T1000 (cell line): ENCODE measurements around the gene EIF2AK2.
"Not testable (repeated sequence)": the region's sequence is repeated elsewhere in the genome, so short reads cannot be mapped to it uniquely, and the experiment has no call there.

Source experiments
- DNase-seq: peaks from one replicate; lab custom pipeline; 2025; ENCODE audit warnings: mixed read lengths; lab: John Stamatoyannopoulos, UW

The EIF2AK2 gene

DNA sequence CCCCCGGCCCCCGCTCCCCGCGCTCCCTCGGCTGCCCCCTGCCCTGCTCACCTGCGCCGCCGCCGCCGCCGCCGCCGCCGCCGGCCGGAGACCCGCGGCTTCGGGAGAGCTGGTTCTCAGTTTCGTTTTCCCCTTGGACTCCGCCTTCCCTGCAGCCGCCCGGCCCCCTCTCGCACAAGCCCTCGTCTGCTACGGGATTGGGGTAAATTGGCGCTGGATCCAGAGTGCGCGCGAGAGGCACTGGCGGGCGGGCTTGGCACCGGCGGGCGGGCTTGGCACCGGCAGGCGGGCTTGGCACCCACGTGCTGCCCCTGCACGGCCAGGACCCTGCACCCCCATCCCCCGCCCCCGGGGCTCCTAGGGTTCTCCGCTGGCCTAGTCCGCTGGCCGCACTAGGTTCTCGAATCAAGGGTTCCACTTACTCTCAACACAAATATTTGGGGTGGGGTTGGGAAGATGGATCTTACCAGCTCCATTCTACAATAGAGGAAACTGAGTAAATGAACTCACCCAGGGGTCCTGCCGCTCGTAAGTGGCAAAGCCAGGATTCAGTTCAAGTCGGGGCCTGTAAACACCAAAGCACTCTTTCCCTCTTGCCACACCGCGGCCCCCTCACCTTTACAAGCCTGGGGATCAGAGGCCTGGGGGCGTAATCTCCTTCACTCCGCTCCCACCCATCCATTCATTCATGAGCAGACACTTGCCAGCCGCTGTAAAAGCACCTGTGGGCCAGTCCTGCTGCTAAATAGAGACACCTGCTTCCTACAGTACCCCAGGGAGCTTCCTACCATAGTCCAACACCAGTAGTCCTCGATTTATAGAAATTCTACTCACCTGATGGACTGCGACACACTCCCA, at the start of gene EIF2AK2:
TSS of gene EIF2AK2 (minus strand) at position 124 of the 858 bp plus-strand sequence. CDS start 9,174 bp downstream, outside the sequence.
- peak; percentile 77 for DNase-seq

DNA sequence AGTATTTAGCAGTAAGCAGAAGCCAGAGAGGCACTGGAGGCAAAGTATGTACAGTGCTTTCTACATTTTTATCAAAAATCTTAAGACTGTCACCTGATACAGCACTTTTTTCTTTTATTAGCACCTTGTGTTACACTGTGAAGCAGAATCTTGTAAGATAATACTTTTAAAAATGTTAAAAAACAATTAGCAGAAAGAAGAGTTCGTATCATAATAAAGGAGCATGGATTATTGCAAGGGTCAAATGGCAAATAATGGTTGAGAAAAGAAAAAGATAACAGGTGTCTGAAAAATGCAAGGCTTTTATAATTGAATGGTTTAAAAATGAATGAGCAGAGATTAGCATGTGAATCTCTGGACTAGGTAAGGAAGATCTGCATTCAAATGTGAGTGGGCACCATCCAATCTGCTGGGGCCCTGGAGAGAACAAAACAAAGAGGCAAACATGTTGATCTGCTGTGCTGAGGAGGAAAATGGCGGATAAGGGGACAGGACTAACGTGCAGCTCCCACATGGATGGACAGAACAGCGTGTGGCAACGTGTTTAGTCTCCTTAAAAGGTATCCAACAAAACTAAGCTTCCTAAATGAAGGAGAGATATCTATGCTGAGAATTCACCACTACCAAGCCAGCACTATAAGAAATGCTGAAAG, 49.0 kb upstream of the EIF2AK2 start:
- DNase-seq, result no peak

GRCh38 chr2:37205071-37205661, 48.4 kb upstream of the EIF2AK2 start:
- DNase-seq, result not testable (repeated sequence)

- no peak for DNase-seq
Measured at GRCh38 chr2:37203708-37204107, 46.9 kb upstream of the EIF2AK2 start.

GRCh38 chr2:37201766-37202165, 45.0 kb upstream of the EIF2AK2 start:
- DNase-seq, result no peak

DNA sequence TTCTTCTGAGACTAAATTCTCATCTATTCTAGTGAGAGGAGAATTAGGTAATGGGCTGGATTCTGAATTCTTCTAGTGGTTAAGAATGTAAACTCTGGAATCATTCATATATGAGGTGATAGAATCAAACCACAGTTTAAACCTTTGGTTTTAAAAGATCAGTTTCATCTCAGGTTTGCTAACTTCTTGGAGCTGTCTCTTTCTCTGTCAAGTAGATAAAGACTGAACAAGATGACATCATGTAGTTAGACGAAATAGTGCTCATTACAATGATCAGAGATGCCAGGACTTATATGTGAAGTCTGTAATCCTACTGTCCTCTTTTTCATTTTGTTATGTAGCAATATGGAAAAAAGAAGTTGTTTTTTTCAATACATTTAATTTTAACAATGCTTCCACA, 44.4 kb upstream of the EIF2AK2 start:
- DNase-seq, result no peak

DNA sequence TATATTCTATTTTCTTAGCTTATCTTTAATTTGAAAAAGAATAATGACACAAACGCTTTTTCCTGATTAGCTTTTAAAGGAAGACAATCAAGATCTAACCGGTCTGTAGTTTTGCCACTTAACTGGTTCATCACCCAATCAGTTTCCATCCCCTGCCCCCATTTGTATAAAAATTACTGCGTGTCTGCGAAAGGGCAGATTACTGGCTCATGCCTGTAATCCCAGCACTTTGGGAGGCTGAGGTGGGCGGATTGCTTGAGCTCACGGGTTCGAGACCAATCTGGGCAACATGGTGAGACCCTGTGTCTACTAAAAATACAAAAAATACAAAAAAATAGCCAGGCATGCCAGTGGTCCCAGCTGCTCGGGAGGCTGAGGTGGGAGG, 41.9 kb upstream of the EIF2AK2 start:
- DNase-seq, result no peak

DNA sequence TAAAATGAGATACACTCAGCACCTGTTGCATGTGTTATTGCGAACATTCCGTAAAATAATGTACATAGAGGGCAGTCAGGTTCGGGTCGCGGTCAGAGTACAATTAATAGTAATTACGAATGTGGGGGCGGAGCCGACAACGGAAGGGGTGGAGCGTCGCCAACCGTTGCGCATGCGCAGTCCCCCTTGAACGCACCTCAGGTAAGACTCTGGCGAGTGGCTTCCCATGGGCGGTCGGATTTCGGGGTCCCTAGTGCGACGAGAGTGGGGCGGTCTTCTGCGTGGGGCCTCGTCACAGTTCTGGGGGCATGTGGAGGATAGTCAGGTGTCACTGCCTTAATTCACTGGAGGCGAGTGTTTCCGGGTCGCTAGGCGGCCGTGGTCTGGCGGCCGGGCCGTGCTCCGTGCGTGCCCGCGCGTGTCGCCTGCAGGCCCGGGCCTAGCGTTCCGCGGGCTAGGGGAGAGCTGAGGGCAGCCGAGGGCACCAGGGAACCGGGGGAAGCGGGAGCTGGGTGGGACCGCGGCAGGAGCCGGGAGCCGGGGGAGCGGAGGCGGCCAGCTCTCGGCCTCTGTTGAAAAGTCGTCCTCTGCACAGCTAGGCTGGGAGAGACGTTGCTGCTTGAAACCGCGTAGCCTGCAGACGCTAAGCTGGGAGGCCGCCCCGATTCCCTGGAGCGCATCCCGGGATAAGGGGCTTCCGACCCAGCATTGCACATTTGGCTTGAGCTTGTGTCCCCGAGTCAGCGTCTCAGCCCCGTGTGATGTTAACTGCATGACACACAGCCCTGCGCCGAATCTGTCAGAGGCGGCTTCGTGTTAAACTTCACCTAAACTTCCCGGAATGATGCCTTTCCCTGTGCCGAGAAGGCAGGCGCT, 39.8 kb upstream of the EIF2AK2 start, which contains the start of gene CEBPZOS:
TSS of gene CEBPZOS (plus strand) at position 177 of the 876 bp plus-strand sequence. CDS start 3,209 bp downstream, outside the sequence.
- peak; percentile 78 for DNase-seq

DNA sequence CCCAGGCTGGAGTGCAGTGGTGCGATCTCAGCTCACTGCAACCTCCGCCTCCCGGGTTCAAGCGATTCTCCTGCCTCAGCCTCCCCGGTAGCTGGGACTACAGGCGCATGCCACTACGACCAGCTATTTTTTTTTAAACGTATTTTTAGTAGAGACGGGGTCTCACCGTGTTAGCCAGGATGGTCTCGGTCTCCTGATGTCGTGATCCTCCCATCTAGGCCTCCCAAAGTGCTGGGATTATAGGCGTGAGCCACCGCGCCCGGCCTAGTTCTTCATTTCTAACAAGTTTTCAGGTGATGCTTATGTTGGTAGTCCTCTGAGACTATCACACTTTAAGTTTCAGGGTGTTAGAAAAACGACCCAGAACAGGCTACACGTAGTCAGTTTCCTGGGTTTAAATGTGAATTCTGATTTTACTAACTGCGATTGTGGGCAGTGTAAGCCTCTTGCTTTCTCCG, 39.1 kb upstream of the EIF2AK2 start:
- DNase-seq, result not testable (repeated sequence)

DNA sequence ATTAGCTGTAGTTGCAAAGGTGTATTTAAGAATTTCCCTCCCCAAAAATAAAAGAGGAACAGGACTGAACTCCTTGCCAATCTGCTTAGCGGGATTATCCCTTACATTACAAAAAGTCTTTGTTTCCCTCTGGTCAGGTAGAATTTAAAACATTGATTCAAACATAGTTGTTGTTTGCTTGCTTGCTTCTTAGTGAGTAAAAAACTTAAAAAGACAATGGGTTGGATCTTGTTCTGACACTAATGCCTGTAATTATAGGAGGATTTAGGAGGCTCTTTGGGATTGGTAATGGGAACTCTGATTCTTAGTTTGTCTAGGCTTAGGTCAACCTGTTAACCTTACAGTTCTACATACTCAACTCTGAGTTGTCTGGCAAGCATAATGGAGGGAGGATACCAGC, 35.8 kb upstream of the EIF2AK2 start:
- no peak for DNase-seq

- no peak for DNase-seq
Measured at GRCh38 chr2:37191747-37192146, 35.0 kb upstream of the EIF2AK2 start.

DNA sequence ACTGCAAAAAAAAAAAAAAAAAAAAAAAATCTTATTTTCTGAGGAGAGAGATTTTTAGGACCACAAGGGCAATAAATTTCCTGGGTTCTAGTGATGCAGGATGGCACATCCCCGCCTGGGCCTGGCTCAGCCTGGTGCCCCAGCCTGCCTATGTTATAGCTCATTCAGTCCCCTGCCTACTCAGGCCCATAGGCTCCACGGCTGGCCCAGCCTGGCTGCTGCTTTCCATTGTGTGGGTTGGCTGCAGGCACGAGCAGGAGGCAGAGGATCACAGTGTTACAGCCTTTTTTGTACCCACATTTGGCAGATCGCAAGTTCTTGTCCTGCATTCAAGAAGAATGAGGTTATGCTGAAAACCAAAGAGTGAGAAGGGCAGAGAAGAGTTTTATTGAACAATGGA, 34.5 kb upstream of the EIF2AK2 start:
- no peak for DNase-seq

- no peak for DNase-seq
Measured at GRCh38 chr2:37190290-37190689, 33.5 kb upstream of the EIF2AK2 start.

GRCh38 chr2:37189452-37190153, 32.8 kb upstream of the EIF2AK2 start:
- DNase-seq, result peak; percentile 49

GRCh38 chr2:37188570-37188969, 31.8 kb upstream of the EIF2AK2 start, which contains the start of gene SULT6B1:
SULT6B1 (minus strand) TSS chr2:37188670; CDS start chr2:37188640, 30 bp downstream.
- no peak for DNase-seq

GRCh38 chr2:37181726-37182684, 25.2 kb upstream of the EIF2AK2 start:
- DNase-seq, result no peak

DNA sequence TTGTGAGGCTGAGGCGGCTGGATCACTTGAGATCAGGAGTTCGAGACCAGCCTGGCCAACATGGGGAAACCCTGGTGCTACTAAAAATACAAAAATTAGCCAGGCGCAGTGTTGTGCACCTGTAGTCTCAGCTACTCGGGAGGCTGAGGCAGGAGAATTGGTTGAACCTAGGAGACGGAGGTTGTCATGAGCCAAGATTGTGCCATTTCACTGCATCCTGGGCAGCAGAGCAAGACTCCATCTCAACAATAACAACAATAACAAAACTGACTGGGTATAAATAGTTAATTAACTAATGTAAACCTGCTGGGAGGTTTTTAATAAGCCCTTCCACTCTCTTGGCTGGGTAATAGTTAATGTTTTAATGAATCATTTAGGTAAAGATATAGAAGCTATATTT, 23.9 kb upstream of the EIF2AK2 start:
- no peak for DNase-seq

GRCh38 chr2:37180006-37180639, 23.3 kb upstream of the EIF2AK2 start:
- DNase-seq, result no peak

DNA sequence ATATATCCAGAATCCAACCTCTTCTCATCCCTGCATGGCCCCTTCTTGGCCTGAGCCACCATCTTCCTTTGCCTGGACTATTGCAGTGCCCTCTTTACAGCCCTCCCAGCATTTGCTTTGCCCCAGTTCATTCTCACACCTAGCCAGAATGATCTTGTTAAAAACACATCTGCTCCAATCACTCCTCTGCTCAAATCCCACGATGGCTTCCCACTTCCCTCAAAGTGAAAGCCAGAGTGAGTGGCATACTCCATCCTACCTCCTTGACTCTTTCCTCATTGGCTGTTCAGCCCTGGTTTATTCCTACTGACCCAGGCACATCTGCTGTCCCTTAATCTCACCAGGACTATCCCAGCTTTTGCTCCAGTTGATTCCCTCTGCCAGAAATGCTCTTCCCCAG, 17.0 kb upstream of the EIF2AK2 start:
- DNase-seq, result no peak
